ENCODE measurements around the gene DPH7.

- no peak for TF ChIP-seq CTCF (IDR thresholded peaks at IDR 0.05)
- no peak for TF ChIP-seq POLR2A (IDR thresholded peaks at IDR 0.05)
These were observed 23.9 kb upstream of the DPH7 start for GRCh38 chr9:137602661-137603060.
